Suppressor macrophage treated with lipopolysaccharide for 4 hours (primary cell): ENCODE results near the gene COX6B1.
A peak's percentile ranks its signal among the peaks of the same experiment; 100 is the strongest.
"Not testable (repeated sequence)": the region's sequence is repeated elsewhere in the genome, so short reads cannot be mapped to it uniquely, and the experiment has no call there.

ENCODE experiments used
- DNase-seq: peaks from one replicate; pipeline ENCODE4 v3.0.0-alpha.2; 2020

COX6B1 gene

DNA sequence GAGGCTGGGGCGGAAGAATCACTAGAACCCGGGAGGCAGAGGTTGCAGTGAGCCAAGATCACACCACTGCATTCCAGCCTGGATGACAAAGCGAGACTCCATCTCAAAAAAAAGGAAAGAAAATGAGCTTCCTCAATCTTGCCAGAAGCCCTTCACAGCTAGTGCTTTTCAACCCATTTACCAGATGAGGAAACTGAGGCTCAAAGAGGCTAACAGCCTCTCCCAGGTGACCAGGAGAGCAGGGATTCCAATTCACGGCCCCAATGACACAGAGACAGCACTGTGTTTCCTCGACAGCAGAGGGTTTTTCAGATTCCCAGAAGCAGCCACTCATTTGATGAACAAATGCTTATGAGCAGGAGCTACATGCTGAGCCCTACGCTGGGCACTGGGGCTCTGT is 21.4 kb downstream of the COX6B1 start:
- DNase-seq = no peak

DNA sequence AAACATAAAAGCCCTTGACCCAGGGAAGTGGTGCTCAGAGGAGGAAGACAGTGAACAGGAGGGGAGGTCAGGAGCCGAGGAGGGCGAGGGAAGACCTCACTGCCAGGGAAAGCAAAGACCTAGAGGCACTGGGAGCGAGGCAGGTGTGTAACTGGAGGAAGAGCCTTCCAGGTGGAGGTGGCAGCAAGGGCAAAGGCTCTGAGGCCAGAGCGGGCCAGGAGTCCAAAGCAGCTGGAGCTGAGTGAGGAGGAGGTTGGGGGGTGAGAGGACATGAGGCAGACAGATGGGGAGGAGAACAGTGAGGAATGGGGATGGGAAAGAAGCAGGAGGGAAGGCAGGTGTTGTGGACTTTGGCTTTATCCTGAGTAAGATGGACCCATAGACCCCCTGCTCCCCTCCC is 21.9 kb downstream of the COX6B1 start:
- no peak for DNase-seq

DNA sequence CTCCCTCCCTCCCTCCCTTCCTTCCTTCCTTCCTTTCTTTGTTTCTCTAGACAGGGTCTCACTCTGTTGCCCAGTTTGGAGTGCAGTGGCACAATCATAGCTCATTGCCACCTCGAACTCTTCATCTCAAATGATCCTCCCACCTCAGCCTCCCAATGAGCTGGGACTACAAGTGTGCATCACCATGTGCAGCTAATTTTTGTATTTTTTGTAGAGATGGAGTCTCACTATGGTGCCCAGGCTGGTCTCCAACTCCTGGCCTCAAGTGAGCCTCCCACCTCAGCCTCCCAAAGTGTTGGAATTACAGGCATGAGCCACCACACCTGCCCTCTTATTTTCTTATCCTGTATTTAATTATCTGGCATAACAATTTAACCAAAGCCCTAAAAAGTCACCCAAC is 22.6 kb downstream of the COX6B1 start:
- no peak for DNase-seq

DNA sequence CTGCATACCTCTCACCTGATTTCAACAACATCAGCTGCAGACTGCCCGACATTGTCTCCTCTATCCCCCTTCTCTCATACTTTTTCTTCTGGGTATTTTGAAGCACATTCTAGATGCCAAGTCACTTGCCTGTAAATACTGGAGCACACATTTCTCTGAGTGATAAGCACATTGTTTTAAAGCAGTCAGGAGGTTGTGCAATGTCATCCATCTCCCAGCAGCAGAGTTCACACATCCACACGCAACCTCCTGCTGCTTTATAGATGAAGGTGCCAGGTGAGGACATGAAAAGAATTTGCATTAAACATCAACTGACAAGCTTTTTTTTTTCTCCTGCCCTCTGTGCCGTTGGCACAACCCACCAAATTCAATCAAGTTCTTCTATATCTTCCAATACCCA is 23.7 kb downstream of the COX6B1 start:
- DNase-seq = no peak

DNA sequence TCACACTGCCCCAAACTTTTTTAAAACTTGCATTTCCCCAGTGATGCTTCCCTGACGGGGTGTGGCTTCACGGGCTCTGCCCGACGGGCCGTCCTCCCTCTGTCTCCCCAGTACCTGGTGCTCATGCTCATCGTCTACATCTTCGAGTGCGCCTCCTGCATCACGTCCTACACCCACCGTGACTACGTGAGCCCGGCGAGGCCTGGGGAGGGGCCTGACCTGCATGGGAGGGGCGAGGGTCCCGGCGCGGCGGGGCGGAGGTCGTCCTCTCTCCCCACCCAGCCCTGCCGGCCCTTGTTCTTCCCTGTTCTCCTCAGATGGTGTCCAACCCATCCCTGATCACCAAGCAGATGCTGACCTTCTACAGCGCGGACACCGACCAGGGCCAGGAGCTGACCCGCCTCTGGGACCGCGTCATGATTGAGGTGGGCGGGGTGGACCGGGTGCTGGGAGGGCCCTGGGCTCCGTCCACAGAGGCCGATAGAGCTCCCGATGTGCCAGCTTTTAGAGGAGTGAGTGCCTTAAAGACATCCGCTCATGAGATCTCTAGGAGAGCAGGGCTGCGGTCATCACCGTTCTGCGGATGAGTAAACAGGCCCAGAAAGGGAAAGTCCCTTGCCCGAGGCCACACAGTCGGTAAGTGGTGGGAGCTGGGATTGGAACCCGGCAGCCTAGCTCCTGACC is 25.1 kb downstream of the COX6B1 start:
- DNase-seq = peak; percentile 52

GRCh38 chr19:35675589-35676140 is 27.5 kb downstream of the COX6B1 start:
- no peak for DNase-seq

DNA sequence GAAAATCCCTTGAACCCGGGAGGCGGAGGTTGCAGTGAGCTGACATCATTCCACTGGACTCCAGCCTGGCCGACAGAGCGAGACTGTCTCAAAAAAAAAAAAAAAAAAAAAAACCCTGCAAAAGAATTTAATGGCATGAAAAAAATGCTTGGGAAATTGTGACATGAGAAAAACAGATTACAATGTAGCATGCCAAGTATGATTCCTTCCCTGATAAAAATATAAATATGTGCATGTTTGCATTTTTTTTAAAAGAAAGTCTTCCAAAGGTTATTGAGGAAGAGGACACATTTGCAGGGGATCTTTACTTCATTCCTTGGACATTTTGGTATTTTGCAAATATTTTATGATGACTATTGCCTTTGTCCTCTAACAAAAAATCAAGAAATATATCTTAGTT is 41.7 kb downstream of the COX6B1 start:
- DNase-seq = no peak

DNA sequence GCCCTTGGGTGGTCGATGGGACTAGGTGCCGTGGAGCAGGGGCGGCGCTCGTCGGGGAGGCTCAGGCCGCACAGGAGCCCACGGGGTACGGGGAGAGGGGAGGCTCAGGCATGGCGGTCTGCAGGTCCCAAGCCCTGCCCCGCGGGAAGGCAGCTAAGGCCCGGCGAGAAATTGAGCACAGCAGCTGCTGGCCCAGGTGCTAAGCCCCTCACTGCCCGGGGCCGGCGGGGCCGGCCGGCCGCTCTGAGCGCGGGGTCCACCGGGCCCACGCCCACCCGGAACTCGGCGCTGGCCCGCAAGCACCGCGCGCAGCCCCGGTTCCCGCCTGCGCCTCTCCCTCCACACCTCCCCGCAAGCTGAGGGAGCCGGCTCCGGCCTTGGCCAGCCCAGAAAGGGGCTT is 43.0 kb downstream of the COX6B1 start:
- DNase-seq = not testable (repeated sequence)

DNA sequence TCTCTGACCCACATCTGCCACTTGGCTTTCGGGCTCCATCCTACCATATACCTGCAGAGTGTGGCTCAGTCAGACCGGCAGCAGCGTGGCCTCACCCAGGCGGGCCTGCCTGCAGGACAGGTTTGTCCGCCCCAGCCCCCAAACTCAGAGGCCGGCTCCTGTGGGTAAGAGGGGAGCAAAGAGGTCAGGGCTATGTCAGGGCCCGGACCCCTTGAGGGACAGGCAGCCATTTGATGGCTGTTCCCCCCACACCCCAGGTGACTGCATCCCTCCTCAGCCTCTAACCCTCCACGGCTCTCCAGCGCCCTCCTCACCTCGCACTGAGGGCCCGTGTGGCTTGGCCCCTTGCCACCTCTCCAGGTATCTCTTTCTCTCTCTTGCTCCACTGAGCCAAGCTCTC is 43.9 kb downstream of the COX6B1 start:
- no peak for DNase-seq

- no peak for DNase-seq
These were observed 45.3 kb downstream of the COX6B1 start for GRCh38 chr19:35693422-35693821.

DNA sequence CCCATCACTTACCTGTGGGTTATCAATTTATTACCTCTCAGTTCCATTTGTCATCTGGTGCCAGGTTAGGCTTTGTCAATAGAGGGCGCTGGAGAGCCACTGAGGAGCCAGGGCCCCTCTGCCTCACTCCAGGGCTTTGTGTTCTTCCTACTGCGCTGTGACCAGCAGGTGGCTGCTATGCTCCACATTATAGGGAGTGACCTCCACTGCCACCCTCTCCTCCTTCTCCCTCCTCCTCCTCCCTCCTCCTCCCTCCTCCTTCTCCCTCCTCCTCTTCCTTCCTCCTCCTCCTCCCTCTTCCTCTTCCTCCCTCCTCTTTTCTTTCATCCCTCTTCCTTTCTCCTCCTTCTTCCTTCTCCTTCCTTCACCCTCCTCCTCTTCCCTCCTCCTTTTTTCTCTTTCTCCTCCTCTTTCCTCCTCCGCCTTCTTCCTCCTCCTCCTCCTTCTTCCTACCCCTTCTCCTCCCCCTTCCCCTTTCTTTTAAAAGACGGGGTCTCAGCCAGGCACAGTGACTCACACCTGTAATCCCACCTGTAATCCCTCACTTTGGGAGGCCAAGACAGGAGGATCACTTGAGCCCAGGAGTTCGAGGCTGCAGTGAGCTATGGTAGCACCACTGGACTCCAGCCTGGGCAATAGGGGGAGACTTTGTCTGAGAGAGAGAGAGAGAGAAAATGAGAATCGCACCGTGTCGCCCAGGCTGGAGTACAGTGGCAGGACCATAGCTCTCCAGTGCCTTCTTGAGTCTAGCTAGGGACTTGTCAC is 45.9 kb downstream of the COX6B1 start:
- peak; percentile 92 for DNase-seq

DNA sequence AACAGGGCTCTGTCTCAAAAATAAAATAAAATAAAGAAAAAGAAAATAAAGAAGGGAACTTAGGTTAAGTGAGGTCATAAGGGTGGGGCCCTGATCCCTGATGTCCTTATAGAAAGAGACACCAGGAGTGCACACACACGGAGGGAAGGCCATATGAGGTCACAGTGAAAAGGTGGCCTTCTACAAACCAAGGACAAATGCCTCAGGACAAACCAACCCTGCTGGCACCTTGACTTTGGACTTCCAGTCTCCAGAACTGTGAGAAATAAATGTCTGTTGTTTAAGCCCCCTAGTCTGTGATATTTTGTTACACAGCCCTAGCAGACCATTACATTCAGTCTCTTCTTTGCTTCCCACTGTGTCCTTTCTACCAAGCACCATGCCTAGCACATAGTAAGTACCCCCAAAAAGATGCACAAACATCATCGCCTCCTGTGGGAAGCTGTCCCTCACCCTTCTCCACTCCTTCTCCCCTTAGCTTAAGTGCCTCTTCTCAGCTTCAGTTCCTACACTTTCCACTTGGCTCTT is 47.8 kb downstream of the COX6B1 start:
- no peak for DNase-seq

DNA sequence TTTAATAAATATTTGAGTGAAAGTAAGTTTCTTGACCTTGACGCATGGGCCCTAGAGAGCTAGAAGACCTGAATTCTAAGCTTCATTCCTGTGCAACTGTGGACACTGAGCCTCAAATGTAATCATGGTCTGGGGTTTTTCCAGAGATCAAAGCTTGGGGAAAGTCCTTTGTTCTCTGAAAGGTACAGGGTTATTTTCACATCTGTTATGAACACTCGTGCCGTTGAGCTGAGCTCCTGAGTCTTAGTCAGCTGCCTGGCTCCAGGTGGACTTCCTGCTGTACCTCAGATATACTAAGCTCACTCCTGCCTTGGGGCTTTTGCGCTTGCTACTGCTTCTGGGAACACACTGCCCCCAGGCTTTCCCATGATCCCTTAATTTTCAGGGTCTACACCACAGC is 48.7 kb downstream of the COX6B1 start:
- DNase-seq = no peak

- DNase-seq = peak; percentile 96
These were observed 54.3 kb downstream of the COX6B1 start for GRCh38 chr19:35702223-35703012.

GRCh38 chr19:35703343-35703742 is 55.2 kb downstream of the COX6B1 start:
- DNase-seq = no peak

DNA sequence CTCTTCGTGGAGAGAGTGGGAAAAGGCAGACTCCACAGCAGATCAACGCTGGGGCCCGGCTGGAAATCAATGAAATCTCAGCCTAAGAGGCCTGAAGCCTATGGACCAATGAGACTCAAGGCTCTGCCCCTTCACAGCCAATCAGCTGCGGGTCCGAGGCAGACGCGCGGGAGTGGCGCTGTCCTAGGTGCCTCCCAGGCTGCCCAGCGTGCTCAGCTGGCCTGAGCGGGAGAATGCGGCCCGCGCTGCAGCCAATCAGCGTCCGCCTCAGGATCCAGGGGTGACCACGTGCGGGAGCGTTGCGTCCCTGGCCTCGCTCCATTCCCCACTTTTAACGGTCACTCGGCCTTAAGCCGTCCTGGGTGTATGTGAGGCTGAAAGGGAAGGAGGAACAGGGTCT is 56.1 kb downstream of the COX6B1 start, which contains the start of gene ZBTB32:
ZBTB32 (plus strand) TSS at position 341 of the 400 bp plus-strand sequence. CDS start 10,069 bp downstream, outside the sequence.
- peak; percentile 37 for DNase-seq
